Effector CD8-positive, alpha-beta T cell (primary cell): ENCODE measurements around the gene PLXNA2.

Experiments used
- DNase-seq: peaks from one replicate; lab custom pipeline; 2025; lab: John Stamatoyannopoulos, UW

Gene PLXNA2

GRCh38 chr1:208203848-208204609, 40.2 kb downstream of the PLXNA2 start:
- no peak for DNase-seq

- DNase-seq, result no peak
Observed at GRCh38 chr1:208203127-208203847, 40.9 kb downstream of the PLXNA2 start.

- no peak for DNase-seq
Observed at GRCh38 chr1:208202333-208202995, 41.7 kb downstream of the PLXNA2 start.

- no peak for DNase-seq
Observed at GRCh38 chr1:208201229-208201628, 43.0 kb downstream of the PLXNA2 start.

GRCh38 chr1:208200116-208200515, 44.1 kb downstream of the PLXNA2 start:
- DNase-seq, result no peak

- no peak for DNase-seq
Observed at GRCh38 chr1:208198236-208198635, 45.9 kb downstream of the PLXNA2 start.

GRCh38 chr1:208194944-208195343, 49.2 kb downstream of the PLXNA2 start:
- no peak for DNase-seq

GRCh38 chr1:208192995-208193394, 51.2 kb downstream of the PLXNA2 start:
- no peak for DNase-seq

- DNase-seq, result no peak
Observed at GRCh38 chr1:208190784-208191183, 53.4 kb downstream of the PLXNA2 start.

GRCh38 chr1:208189716-208190115, 54.5 kb downstream of the PLXNA2 start:
- DNase-seq, result no peak

- no peak for DNase-seq
Observed at GRCh38 chr1:208189183-208189582, 55.0 kb downstream of the PLXNA2 start.

GRCh38 chr1:208188607-208189006, 55.6 kb downstream of the PLXNA2 start:
- no peak for DNase-seq

GRCh38 chr1:208187499-208188041, 56.6 kb downstream of the PLXNA2 start:
- DNase-seq, result no peak

- DNase-seq, result no peak
Observed at GRCh38 chr1:208185801-208186231, 58.4 kb downstream of the PLXNA2 start.

GRCh38 chr1:208184966-208185654, 59.1 kb downstream of the PLXNA2 start:
- no peak for DNase-seq

- no peak for DNase-seq
Observed at GRCh38 chr1:208183977-208184911, 59.9 kb downstream of the PLXNA2 start.

GRCh38 chr1:208182880-208183645, 61.1 kb downstream of the PLXNA2 start:
- DNase-seq, result no peak

GRCh38 chr1:208181364-208181763, 62.8 kb downstream of the PLXNA2 start:
- DNase-seq, result no peak

GRCh38 chr1:208180421-208180820, 63.8 kb downstream of the PLXNA2 start:
- DNase-seq, result no peak

GRCh38 chr1:208179961-208180409, 64.2 kb downstream of the PLXNA2 start:
- DNase-seq, result no peak
